Transverse colon (tissue), 4 donors: ENCODE measurements around the gene EIF1AX. TPM values are rescaled to one million over a fixed set of nuclear protein-coding genes. Genes with fewer than 3 reads are reported as not detected.

ENCODE experiments used
- DNase-seq: peaks from one replicate; pipeline ENCODE4 v3.0.0-alpha.2; 2019
- H3K27ac ChIP-seq, 4 donors: fragments of 200-600 bp; sonication (generic); 2 replicates each; pipeline ENCODE4 v1.5.1; 2016 to 2018; ENCODE audit warnings: inconsistent platforms in 4 of 4
- H3K27me3 ChIP-seq: fragments of 200-600 bp; sonication (generic); 2 replicates; pipeline ENCODE4 v1.5.1; 2017; ENCODE audit warnings: inconsistent platforms
- H3K36me3 ChIP-seq, 4 donors: fragments of 200-600 bp; sonication (generic); 2 replicates each; pipeline ENCODE4 v1.5.1; 2017 to 2019; ENCODE audit warnings: inconsistent platforms in 4 of 4
- H3K4me1 ChIP-seq, 4 donors: fragments of 200-600 bp; sonication (generic); 2 replicates each; pipeline ENCODE4 v1.5.1; 2017 to 2020; ENCODE audit warnings: inconsistent platforms in 4 of 4
- H3K4me3 ChIP-seq, 4 donors: fragments of 200-600 bp; sonication (generic); 1 replicate in 1 of 4; 2 replicates in 3 of 4; pipeline versions ENCODE4 v1.5.1 to v1.6.1; 2017 to 2019; ENCODE audit warnings: inconsistent platforms in 4 of 4
- H3K9me3 ChIP-seq, 2 donors: fragments of 200-600 bp; sonication (generic); 2 replicates each; pipeline ENCODE4 v1.5.1; 2017 to 2019; ENCODE audit warnings: inconsistent platforms in 2 of 2
- EP300 ChIP-seq: sonication (generic); formaldehyde crosslinking; IDR thresholded peaks from one replicate; pipeline ENCODE4 v1.6.1; 2017; ENCODE audit warnings: antibody characterized with exemption, low read depth
- POLR2A ChIP-seq: fragments of 450-650 bp; IDR thresholded peaks from one replicate; pipeline ENCODE4 v1.6.1; 2016; ENCODE audit warnings: antibody characterized with exemption, mild to moderate bottlenecking, moderate library complexity
- POLR2AphosphoS5 ChIP-seq, 3 donors: sonication (generic); formaldehyde crosslinking; IDR thresholded peaks; one replicate each; pipeline ENCODE4 v1.6.1; 2016; ENCODE audit warnings: antibody characterized with exemption in 3 of 3
- WGBS, 2 donors: methylation state at CpG; one replicate each; pipeline ENCODE4 v1.1.5; 2018; ENCODE audit warnings: low coverage in 1 of 2; 5-methylcytosine and 5-hydroxymethylcytosine counted together
- in situ Hi-C, 4 donors: fragments of 200-750 bp; cut with MboI; loops; one replicate each; pipeline versions ENCODE4 v1.15.0 to v1.15.1; 2017; ENCODE audit warnings: low sequenced_read_pairs in 3 of 4, low pct_ligation_motif_present in 1 of 4, low pct_unique_long_range_greater_than_20kb in 1 of 4
- intact Hi-C: fragments of 100-400 bp; cut with DNase I; formaldehyde crosslinking; loops from one replicate; pipeline ENCODE4 v1.15.1; 2023; ENCODE audit warnings: low total_unique reads
- total RNA-seq, 4 donors: library from RNA; depleted of rRNA; stranded (reverse); fragments of >200 nt; gene quantifications; one replicate each; pipeline ENCODE4 v1.1.0, GENCODE V29; 2016
- TF ChIP-seq, protein P1 (sequence below), 5 experiments: fragments of 200-600 bp in 3 of 5; fragments of 450-650 bp in 2 of 5; sonication (generic) in 3 of 5; IDR thresholded peaks; 1 replicate in 2 of 5; 2 replicates in 3 of 5; pipeline ENCODE4 v1.5.1; 2016 to 2017; ENCODE audit warnings: antibody characterized with exemption in 5 of 5, inconsistent platforms in 3 of 5, mild to moderate bottlenecking in 2 of 5, moderate library complexity in 1 of 5

EIF1AX gene
- total RNA-seq, 4 donors from 2014 or later = 10.7 to 45.9 (median 19.9) TPM

DNA sequence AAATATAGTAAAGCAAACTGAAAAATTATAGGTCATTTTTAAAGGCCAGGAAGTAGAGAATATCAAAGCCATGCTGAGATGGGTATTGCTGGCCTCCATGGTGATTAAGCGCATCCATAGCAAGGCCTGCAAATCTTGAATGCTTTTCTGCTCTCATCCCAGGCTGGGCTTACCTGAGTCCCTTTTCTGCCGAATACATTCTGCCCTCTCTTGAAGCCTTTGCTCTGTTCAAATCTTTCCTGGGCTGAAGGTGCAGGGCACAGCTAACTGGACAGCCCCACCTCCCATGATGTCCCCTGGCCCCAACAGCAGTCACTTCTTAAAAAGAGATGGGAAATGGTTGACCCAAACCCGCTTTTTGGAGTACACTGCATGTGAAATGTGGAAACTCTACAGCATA, 10.1 kb upstream of the EIF1AX start:
- Histone ChIP-seq H3K4me3 (no peak overlapping the region), H3K36me3 (peaks cover 0 to 8% (median 3%) of the 10 kb centered on the region in 4 donors), H3K4me1 (no peaks in the 10 kb centered on the region), H3K9me3 (no peaks in the 10 kb centered on the region), H3K27me3 (no peaks in the 10 kb centered on the region), H3K27ac (no peak overlapping the region)
- intact Hi-C loops (no loop called here), in situ Hi-C loops (no loop called here)
- DNase-seq = no peak
- TF ChIP-seq POLR2A (no peak), POLR2AphosphoS5 (IDR thresholded peaks at IDR 0.05) (no peak), EP300 (no peak)
- TF ChIP-seq, protein P1, sequence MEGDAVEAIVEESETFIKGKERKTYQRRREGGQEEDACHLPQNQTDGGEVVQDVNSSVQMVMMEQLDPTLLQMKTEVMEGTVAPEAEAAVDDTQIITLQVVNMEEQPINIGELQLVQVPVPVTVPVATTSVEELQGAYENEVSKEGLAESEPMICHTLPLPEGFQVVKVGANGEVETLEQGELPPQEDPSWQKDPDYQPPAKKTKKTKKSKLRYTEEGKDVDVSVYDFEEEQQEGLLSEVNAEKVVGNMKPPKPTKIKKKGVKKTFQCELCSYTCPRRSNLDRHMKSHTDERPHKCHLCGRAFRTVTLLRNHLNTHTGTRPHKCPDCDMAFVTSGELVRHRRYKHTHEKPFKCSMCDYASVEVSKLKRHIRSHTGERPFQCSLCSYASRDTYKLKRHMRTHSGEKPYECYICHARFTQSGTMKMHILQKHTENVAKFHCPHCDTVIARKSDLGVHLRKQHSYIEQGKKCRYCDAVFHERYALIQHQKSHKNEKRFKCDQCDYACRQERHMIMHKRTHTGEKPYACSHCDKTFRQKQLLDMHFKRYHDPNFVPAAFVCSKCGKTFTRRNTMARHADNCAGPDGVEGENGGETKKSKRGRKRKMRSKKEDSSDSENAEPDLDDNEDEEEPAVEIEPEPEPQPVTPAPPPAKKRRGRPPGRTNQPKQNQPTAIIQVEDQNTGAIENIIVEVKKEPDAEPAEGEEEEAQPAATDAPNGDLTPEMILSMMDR (IDR thresholded peaks at IDR 0.05) = no peak
- 94% methylated on average over 3 of the region's 3 CpGs; no CpG with 5 or more reads in 1 of the 2 donors for WGBS, 2 donors

DNA sequence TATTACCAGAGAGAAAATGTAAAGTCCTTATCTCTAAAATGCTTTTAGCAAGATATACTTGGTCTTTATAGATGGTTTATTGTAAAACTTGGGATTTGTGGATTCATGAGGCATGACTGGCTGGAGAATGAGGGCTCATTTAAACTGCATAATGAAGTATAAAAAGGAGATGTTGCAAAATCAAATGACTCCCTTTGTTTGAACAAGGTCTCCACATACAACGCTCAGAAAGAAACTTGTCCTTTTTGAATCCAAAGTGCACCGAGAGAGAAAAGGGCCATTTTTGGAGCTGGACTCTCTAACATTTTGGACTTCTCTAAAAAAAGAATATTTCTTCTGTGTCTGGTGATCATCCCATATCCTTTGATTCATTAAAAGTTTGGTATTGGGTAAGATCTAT, 7.7 kb upstream of the EIF1AX start:
- intact Hi-C loops = no loop called here
- H3K4me3 ChIP-seq = no peak overlapping the region
- no peak overlapping the region for H3K27ac ChIP-seq
- no peaks in the 10 kb centered on the region for H3K4me1 ChIP-seq
- in situ Hi-C loops = no loop called here
- TF ChIP-seq EP300 (no peak), POLR2AphosphoS5 (IDR thresholded peaks at IDR 0.05) (no peak), POLR2A (no peak)
- TF ChIP-seq, protein P1 (IDR thresholded peaks at IDR 0.05) = no peak
- DNase-seq = no peak
- H3K9me3 ChIP-seq = no peaks in the 10 kb centered on the region
- peaks cover 0 to 2% (median 0%) of the 10 kb centered on the region in 4 donors for H3K36me3 ChIP-seq
- H3K27me3 ChIP-seq = no peaks in the 10 kb centered on the region
- WGBS, 2 donors = 66% methylated on average over 2 of the region's 2 CpGs; no CpG with 5 or more reads in 1 of the 2 donors

DNA sequence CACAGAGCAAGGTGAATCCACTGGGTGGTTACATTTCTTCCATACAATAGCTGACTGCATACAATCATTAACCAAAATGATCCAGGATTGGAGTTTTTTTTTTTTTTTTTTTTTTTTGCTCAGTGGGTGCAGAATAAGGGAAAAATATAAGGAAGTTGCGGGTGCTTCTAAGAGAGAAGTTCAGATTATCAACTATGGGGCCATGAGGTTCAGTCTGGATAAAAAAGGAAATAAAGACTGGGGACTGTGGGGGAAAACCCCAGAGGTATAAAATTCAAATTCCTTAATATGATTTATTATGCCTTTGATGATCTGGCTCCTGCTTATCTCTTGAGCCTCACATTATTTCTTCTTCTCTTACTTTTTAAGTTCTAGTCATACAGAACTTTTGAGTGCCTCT, 5.9 kb upstream of the EIF1AX start:
- TF ChIP-seq EP300 (no peak), POLR2A (no peak), POLR2AphosphoS5 (IDR thresholded peaks at IDR 0.05) (no peak)
- TF ChIP-seq, protein P1 (IDR thresholded peaks at IDR 0.05) = no peak
- Histone ChIP-seq H3K9me3 (no peaks in the 10 kb centered on the region), H3K4me3 (no peak overlapping the region), H3K27ac (no peak overlapping the region), H3K36me3 (no peaks in the 10 kb centered on the region), H3K4me1 (no peaks in the 10 kb centered on the region), H3K27me3 (no peaks in the 10 kb centered on the region)
- intact Hi-C loops = no loop called here
- no peak for DNase-seq
- 20 to 59% methylated on average over 1 of the region's 1 CpG for WGBS, 2 donors
- in situ Hi-C loops = no loop called here

DNA sequence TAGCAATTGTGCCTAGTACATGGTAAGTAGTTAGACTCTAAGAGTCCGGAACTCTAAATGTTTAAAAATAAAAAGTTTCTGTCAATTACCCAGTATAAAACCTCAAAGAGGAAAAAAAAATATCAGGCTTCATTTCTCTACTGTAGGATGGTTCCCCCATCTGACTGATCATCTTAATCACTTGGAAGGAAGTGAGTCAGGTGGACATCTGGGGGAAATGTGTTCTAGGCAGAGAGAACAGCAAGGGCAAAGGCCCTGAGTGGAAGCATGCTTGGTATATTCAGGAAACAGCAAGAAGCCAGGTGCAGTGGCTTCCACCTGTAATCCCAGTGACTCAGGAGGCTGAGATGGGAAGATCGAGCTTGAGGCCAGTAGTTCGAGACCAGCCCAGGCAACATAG, 2.9 kb upstream of the EIF1AX start:
- DNase-seq = no peak
- Histone ChIP-seq H3K27ac (no peak overlapping the region), H3K4me1 (peaks cover 8 to 14% (median 10%) of the 10 kb centered on the region in 4 donors), H3K27me3 (no peaks in the 10 kb centered on the region), H3K9me3 (no peaks in the 10 kb centered on the region), H3K36me3 (no peaks in the 10 kb centered on the region), H3K4me3 (no peak overlapping the region)
- TF ChIP-seq EP300 = no peak
- TF ChIP-seq POLR2A = no peak
- TF ChIP-seq POLR2AphosphoS5 (IDR thresholded peaks at IDR 0.05) = no peak
- TF ChIP-seq, protein P1 (IDR thresholded peaks at IDR 0.05) = no peak
- intact Hi-C loops (no loop called here), in situ Hi-C loops (no loop called here)
- 74 to 82% methylated on average over 3 of the region's 3 CpGs for WGBS, 2 donors
